Iris pigment epithelial cell (primary cell): Measurements from ENCODE around the gene BGLAP.

Experiments used
- DNase-seq: peaks from one replicate; pipeline ENCODE4 v3.0.0-alpha.2; 2011; ENCODE audit warnings: low read depth

BGLAP gene

GRCh38 chr1:156258859-156259258 is 16.9 kb downstream of the BGLAP start:
- DNase-seq = no peak

- no peak for DNase-seq
Observed at GRCh38 chr1:156259805-156260204, 17.8 kb downstream of the BGLAP start.

GRCh38 chr1:156260896-156261295 is 18.9 kb downstream of the BGLAP start:
- no peak for DNase-seq

- DNase-seq = peak; percentile 82
Observed at GRCh38 chr1:156262461-156263287, 20.7 kb downstream of the BGLAP start.

- no peak for DNase-seq
Observed at GRCh38 chr1:156263288-156263655, 21.3 kb downstream of the BGLAP start.

GRCh38 chr1:156266051-156266450 is 24.1 kb downstream of the BGLAP start:
- no peak for DNase-seq

GRCh38 chr1:156268336-156268735 is 26.4 kb downstream of the BGLAP start:
- peak; percentile 81 for DNase-seq

- no peak for DNase-seq
Observed at GRCh38 chr1:156270314-156270713, 28.3 kb downstream of the BGLAP start.

GRCh38 chr1:156276532-156276931 is 34.5 kb downstream of the BGLAP start:
- DNase-seq = no peak

- peak; percentile 62 for DNase-seq
Observed at GRCh38 chr1:156276966-156277381, 35.0 kb downstream of the BGLAP start.

- no peak for DNase-seq
Observed at GRCh38 chr1:156279837-156280236, 37.9 kb downstream of the BGLAP start.

GRCh38 chr1:156281281-156281680 is 39.3 kb downstream of the BGLAP start:
- DNase-seq = peak; percentile 33

- peak; percentile 35 for DNase-seq
Observed at GRCh38 chr1:156281693-156282478, 39.9 kb downstream of the BGLAP start.

GRCh38 chr1:156282479-156283222 is 40.7 kb downstream of the BGLAP start, which contains the start of gene SMG5:
TSS of gene SMG5 (minus strand) at chr1:156282825. CDS start at chr1:156282680, 145 bp downstream.
- peak; percentile 99 for DNase-seq

- no peak for DNase-seq
Observed at GRCh38 chr1:156283521-156283920, 41.5 kb downstream of the BGLAP start.

- no peak for DNase-seq
Observed at GRCh38 chr1:156284112-156284511, 42.1 kb downstream of the BGLAP start, which contains the start of gene TMEM79. TSS of gene TMEM79 (plus strand) at chr1:156284325. CDS start at chr1:156285227, 902 bp downstream.

GRCh38 chr1:156284757-156285156 is 42.8 kb downstream of the BGLAP start:
- no peak for DNase-seq

- no peak for DNase-seq
Observed at GRCh38 chr1:156285437-156285836, 43.5 kb downstream of the BGLAP start.

GRCh38 chr1:156286061-156286460 is 44.1 kb downstream of the BGLAP start:
- DNase-seq = no peak

GRCh38 chr1:156289857-156290256 is 47.9 kb downstream of the BGLAP start:
- no peak for DNase-seq

GRCh38 chr1:156291226-156292061 is 49.5 kb downstream of the BGLAP start:
- peak; percentile 87 for DNase-seq
